HG02938 (cell line): Measurements from ENCODE around the gene PARD3.

ENCODE experiments used
- ATAC-seq: cut with Tn5 transposase; IDR thresholded peaks from one replicate; pipeline ENCODE4 v1.9.1; 2021; ENCODE audit warnings: mild to moderate bottlenecking, moderate library complexity; ENCODE audit not compliant: unreplicated experiment

The PARD3 gene

DNA sequence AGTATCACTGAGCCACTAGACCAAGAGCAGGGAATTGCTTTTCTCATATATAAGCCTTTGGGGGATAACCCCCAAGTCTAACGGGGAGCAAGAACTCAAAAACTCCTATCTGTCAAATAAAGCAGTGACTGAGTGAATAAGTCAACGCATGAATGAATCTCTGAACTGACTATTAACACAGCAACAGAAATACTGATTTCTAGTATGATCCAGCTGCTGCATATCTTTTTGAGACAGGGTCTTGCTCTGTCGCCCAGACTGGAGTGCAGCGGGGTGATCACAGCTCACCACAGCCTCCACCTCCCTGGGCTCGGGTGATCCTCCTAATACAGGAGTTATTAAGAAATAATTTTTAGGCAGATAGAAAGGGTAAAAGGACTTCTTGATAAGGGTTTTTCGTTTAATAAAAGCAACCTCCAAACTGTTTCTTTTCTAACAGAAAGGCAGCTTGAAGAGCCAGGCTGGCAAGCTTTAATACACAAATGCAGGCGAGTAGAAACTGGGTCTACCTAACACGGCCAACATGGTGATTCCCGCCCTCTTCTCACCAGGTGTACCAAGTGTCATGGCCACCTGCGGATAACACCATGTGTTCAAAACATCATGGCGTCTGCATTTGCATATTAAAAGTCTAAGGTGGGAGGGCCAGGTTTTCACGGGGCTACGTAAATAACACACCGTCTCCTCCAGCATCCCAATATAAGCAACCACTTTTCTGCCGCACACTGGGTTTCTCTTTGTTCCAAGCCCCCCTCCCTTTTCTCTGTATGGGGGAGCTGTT lies 631.9 kb downstream of the PARD3 start:
- no peak for ATAC-seq

DNA sequence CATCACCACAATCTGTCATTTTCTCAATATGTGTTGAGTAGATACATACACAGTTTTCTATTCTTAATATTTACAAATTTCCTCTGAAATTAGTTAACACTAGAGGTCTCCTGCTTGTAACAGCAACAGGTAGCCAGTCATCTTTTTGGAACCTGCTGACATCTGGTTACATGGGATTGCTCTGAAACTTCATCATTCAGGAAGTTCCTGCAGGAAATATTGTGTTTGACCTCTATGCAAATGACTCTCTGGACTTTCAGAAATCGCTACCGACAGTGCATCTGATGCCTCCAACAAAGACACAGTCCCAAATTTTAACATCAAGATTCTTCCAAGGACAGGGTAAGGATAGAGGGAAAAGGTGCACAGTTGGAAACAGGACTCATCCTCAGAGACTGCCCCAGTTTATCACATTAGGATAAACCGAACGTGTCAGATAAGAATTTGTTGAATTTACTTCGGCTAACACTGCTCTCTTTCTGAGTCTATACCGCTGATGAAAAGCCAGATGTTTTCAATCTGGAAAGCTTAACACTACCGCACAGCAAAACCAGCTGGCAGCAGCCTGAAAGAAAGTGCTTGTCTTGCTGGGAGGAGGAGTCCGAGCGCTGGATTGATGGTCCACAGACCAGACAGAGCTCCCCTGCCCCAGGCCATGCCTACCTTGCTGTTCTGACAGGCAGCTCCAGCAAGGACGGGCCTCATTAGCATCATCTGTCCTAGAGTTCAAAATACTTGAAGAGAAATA lies 633.4 kb downstream of the PARD3 start:
- ATAC-seq: no peak

DNA sequence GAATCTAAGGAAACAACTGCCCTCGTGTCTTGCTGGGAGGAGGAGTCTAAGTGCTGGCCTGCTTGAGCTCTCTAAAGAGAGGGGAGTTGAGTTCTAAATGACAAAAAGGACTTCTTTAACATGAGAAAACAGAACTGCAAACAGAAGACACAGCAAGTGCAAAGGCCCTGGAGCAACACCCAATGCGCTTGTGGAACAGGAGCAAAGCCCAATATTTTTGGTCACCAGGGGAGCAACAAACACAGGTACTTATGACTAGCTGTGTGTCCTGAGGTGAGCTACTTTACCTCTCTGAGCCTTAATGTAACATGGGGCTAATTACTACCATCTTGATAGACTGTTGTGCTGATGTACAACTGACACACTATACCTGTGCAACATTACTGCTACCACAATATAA lies 634.3 kb downstream of the PARD3 start:
- no peak for ATAC-seq

DNA sequence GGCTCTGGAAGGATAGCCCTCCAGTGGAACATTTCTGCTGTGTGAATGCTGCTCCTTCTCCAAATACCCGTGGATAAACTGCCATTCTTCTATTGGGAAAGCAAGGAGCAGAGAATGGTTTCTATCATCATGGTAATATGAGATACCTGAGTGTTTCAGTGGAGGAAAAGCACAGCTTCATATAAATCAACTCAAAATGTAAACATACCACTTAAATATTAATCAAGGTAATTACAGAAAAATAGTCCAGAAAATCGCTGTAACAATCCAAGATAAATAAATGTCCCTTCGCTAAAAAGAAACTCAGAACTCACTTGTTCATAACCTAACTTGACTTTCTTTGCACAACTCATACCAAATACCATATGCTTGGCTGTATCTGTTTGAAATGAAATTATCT lies 635.8 kb downstream of the PARD3 start:
- ATAC-seq: no peak

DNA sequence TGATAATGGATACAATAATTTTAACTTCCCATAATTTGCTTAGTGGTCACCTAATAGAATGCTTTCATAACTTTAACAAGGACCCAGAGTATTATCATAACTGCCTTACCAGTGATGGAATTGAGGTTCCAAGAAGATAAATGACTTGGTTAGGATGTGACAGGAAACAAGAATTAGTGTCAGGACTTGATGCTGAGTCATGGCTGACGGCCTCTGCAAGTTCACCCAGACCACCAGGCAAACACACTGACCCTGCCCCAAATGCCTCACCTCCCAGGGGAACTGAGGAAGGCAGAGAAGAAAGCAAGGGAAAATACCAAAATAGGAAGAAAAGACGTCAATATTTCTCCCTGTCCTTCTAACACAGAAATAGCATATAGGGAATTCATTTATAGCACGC lies 636.3 kb downstream of the PARD3 start:
- ATAC-seq: no peak

DNA sequence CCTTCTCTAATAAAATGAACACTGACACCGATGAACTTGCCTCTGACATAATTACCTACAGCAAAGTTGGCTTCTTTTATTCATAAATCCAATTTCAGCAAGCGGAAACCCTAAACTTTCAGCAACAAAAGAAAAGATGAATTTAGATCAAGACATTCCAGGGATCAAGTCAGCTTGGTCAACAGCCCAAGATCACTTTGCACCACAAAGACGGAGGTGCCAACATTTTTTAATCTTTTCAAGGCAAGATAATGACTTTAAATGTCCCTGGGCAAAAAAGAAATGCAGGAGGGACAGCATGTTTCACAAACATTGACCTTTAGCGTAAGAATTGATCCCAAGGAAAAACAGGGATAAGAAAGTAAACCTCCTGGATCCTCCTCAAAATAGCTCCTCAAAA lies 636.9 kb downstream of the PARD3 start:
- no peak for ATAC-seq

DNA sequence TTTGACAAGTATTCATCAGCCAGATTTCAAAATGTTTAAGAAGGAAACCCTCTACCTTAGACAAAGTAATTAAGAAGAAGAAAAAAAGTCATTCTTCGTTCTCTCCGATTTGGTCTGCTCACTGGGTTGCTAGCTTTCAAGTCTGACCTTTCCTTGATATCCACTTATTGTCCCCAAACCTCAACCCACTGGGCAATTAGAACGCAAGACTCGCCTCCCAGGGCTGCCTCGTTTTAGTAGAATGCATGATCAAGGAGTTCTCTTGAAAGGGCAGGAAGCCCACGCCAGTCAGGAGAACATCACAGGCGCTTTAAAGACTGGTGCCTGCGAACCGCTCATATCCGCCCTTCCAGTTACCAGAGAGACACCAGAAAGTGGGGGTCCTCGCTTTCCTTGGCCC lies 637.7 kb downstream of the PARD3 start:
- no peak for ATAC-seq

DNA sequence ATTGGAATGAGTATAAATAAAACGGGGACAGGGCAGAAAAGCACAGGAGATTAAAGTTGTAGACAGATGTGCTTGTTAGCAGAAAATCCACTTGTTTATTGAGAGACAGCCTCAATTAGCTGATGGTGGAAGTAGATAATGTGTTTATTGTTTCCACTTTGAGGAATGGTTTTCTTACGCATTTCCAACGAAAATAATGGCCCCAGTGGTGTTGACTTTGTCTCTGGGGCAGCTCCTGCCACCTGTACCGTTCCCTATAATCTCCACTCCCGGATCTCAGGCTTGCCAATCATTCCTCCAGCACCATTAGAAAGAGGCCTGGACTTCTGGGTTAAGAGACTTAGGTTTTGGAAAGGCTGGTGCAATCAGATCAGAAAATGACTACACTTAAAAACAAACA lies 638.7 kb downstream of the PARD3 start:
- ATAC-seq: no peak

DNA sequence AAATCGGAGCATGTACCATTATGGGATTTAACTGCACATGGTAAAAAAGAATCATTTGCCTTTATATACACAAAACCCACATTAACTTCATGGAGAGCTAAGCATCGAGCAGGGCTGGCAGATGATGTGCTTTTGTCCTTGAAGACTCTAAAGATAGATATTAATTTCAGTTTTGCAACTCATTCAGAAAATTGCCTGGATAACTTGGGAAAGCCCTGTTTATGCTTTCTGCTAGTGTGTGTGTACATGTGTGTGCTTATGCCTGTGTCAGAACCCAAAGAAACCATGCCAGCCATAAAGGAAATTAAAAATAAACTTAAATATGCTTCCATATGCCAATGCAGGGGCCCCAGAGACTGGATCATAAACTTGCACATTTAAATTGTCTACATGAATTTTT lies 640.0 kb downstream of the PARD3 start:
- no peak for ATAC-seq

DNA sequence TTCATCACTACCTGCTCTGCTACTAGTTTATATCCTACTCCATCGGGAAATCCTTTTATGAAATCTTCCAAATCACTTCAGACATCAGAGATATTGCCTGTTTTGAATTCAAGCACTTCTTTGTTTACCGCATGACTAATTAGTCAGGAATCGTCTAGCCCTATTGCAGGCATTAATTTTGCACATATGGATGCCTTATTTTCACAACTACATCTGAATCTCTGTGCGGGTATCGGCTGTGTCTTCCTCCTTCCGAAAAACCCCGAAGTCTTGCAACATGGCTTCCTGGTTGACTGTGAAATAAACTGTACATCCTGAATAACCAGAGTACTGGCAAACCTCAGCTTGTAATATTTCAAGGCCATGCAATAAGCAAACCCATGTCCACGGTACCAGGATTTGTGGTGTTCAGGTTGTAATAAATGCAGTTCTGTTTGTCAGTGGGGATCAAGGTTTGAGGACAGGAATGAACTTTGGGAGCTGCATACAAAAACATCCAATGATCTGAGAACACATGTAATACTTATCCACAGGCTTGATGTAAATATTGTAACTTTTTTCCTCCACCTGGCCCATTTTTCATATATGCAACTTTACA lies 642.1 kb downstream of the PARD3 start:
- no peak for ATAC-seq

DNA sequence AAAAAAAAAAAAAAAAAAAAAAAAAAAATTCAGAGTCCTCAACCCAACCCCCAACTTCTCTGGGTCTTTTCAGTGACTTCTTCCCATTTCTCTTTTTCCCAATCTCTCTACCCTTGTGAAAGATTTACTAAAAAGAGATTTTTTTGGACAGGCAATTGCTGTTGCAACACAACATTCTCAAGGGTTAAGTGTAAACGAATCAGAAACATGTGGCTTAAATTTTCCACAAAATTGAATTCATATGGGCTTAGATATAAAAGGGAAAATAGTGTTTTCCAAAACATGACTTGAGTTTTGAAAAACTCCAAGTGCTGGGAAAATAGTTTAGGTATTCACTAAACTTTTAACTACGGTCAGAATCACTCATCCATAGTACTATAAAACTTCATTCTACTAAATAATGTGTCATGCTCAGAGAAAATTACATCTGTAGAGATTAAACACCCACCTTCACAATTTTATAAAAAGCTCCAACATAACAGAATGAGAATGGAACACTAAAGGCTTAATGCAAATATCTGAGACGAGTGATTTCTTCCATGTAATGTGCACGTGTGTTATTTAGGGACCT lies 643.1 kb downstream of the PARD3 start:
- no peak for ATAC-seq

DNA sequence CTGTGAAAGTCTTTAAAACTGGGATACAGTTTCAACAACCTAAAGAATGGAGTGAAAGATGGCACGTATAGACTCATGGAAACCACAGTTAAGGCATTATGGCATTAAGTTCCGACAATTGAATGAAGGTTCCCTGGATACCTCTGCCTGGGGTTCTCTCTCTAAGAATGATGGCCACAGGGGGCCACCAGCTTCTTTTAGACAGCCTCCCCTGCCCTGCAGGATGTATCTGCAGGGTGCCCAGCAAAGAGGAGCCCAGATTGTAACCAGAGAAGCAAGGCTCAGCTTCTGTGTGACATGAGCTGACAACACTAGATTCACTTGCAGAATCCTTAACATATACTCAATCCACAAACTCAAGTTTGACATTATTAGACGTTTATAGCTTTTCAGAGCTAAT lies 645.4 kb downstream of the PARD3 start:
- no peak for ATAC-seq

DNA sequence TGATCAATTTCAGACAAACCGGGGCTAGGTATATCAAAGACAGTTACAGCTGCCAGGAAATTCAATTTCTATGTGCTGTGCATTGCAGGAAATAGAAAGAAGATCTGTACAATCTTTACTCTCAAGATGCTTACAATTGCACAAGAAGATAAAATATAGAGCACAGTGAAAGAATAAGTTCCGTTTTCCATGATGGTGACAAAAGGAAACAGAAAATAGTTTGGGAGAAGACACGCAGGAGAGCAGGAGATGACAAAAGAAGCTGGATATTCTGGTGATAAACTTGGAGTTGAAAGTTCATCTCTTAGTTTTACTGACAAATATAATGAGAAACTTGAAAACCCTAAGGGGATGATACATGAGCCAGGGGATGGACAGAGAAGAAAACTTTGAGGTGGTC lies 646.0 kb downstream of the PARD3 start:
- ATAC-seq: no peak

DNA sequence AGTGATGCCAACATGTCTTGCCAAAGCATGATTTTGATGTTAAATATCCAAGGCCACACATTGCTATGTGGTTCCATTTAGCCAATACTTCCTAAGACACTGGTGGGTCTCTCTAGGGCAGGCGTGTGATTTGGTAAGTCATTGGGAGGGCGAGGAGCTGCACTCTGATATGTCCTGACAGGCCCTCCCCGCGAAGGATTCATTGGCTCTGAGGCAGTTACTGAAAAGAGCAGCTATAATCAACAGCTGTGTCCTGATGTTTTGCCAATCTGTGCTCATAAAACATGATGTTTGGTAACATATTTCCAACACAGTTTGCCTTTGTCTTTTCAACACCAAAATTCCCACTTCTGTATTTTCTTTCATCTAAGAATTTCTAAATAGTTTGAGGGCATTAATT lies 646.7 kb downstream of the PARD3 start:
- no peak for ATAC-seq

DNA sequence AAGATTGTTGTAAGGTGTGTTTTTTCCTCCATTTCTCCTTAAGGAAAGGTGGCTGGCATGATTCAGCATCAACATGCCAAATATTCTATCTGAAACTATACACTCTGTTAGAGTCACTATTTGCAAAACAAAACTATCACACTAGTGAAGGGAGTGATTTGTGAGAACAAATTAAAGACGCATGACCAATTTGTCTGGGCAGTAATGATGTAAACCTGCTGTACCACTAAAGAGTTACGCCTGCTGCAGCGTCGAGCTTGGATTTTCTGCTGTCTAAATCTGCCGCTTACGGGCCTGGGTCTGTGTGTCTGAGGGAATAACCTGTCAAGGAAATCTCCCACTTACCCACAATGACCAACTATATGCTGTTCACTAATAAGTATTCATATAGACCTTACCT lies 648.3 kb downstream of the PARD3 start:
- ATAC-seq: no peak

DNA sequence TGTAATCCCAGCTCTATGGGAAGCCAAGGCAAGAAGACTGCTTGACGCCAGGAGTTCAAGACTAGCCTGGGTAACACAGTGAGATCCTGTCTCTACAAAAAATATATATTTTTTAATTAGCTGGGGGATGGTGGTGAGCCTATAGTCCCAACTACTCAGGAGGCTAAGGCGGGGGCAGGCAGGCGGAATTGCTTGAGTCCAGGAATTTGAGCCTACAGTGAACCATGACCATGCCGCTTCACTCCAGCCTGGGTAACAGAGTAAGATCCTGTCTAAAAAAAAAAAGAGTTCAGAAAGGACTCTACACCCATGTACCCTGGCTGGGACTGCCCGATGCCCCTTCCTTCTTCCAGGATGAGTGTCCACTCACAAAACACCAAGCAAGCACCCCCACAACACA lies 648.7 kb downstream of the PARD3 start:
- no peak for ATAC-seq

DNA sequence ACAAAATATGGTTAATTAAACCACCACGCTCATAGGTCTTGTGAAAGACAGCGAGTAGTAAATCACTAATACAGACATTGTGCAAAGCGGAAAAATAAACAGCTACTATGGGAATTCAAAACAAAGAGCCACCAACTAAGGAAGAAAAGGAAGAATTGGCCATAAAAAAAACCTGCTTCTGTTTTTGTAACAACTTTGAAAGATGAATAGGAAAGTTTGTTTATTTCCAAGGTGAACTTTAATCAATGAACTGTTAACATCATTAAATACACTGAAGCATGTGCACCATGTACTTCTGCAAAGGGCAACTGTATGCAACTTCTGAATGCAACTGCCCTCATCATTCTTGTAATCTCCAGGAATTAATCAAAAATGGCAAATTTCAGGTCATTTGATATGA lies 651.1 kb downstream of the PARD3 start:
- no peak for ATAC-seq

DNA sequence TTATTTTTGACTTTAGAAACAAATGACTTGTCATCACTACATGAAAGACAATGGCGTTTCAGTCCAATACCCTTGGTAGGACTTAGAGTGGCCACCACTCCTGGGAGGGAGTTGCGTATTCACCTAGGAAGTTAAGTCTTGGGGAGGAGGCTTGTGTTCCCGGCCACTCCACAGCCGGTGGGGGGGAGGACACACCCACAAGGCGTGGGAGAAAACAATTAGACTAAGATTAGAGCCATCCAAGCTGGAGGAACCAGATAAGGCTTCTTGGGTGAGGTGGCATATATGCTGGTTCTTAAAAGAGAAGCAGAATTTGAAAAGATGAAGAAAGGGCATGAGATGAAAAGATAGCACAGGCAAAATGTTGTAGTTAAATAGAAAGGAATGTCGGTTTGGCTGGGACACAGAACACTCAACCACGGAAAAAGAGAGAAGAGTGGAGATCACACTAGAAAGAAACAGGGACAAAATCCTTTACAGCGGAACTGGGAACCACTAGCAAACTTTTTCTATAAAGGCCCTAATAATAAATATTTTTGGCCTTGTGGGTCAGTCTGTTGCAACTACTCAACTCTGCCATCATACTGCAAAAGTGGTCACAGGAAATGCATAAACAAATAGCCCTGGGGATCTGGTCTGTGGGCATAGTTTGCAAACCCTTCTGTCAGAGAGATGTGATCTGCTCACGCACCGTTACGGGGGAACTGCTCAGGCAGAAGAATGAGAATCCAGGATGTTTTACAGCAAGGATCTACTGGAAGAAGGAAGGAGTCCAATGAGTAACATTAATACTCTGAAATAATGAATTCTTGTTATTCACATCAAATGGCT lies 651.8 kb downstream of the PARD3 start:
- ATAC-seq: no peak

DNA sequence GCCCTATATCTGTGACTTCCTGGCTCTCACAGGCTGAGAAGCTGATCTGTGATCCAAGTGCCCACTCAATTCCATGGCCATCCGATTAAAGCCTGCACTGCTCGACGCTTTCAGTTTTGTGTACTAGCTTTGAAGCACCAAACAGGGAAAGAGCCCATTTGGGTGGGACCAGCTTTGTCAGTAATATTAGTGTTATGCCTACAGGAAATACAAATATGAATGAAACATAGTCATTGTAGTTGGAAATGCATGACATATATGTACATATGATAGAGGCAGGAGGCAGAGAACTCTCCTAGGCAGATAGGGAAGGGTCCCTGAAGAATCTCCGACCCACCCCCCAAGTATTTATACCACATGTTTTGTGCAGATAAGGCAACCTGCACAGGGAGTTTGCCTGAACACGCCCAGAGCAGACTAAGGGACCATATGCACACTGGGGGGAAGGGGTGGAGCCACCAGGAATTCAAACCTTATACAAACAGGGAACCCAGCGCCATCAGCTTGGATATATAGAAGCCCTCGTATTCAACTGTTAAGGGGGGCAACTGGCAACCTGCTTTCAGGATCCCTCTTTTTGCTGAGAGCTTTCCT lies 653.2 kb downstream of the PARD3 start:
- ATAC-seq: no peak

DNA sequence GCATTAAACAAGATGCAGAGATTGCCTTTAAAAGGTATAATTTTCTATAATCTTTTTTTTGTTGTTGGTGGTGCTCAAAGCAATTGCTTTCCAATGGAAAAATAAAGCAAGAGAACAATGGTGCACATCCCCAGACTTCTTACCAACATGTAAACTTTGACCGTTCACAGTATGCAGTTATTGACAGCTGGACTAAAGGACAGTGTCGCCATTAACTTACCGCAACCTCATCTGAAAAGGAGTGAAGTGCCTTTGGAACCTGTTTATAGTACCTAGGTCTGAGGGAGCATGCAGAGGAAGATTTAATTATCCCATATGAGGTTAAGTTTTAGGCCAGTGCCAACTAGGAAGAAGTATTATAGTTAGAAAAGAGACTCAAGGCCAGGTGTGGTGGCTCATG lies 654.5 kb downstream of the PARD3 start:
- no peak for ATAC-seq

DNA sequence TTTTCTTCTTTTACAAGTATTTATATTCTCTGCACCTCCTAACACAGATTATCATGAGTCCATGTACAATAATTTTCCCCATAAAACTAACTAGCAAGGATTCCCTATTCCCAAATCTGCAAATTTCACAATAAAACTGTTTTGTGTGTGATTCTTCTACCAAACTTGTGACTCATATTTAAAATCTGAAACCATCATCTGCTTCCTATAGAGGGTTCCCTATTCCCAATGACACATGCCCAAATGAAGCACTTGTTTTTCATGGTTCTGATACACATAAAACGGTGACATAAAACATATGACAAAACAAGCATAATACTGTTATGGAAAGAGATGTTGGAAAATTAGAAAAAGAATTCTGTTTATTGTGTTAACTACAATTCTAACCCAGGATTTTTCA lies 657.6 kb downstream of the PARD3 start:
- ATAC-seq: no peak
